GM10266 (cell line): ENCODE results near the gene GBGT1.
"Not testable (repeated sequence)": the region's sequence is repeated elsewhere in the genome, so short reads cannot be mapped to it uniquely, and the experiment has no call there.

Experiments
- DNase-seq: peaks from one replicate; pipeline ENCODE4 v3.0.0; 2012; ENCODE audit errors: extremely low spot score
- TF ChIP-seq, protein P1 (sequence below): IDR thresholded peaks from 2 replicates; pipeline ENCODE4 v1.5.1; 2012; ENCODE audit warnings: mild to moderate bottlenecking, low read depth; ENCODE audit not compliant: control insufficient read depth, insufficient read depth; ENCODE audit errors: missing control alignments

GBGT1 gene

DNA sequence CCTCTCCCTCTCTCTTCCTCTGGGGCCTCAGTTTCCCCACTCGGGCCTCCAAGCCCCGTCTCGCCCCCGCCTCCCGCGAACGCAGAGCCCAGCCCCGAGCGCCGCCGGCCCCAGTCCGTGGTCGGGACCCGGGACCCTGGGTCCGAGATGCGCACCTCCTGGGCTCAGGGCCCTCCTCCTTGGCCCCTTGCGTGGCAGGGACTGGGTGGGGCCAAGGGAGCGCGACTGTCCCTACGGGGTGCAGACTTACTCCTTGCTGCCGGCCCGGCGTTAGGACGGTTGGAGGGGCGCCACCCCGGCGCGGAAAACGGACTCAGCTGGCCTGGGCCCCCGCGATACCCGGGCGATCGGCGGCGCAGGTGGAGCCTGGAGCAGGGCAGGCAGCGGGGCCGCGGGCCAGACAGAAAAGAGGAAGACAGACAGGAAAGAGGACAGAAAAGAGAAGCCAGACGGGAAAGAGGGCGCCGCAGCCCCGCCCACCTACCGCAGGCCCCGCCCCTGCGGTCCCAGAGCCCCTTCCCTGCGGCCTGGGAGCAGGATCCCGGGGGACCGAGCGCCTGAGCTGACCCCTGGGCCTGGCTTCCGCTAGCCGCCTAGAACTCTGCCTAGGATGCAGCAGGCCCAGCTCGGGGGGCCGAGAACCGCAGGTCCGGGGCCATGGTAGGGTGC, at the start of gene GBGT1:
Gene GBGT1 (minus strand): TSS at position 411 of the 669 bp plus-strand sequence. CDS start 1,502 bp downstream, outside the sequence.
- peak; percentile 64 for DNase-seq
- TF ChIP-seq, protein P1, sequence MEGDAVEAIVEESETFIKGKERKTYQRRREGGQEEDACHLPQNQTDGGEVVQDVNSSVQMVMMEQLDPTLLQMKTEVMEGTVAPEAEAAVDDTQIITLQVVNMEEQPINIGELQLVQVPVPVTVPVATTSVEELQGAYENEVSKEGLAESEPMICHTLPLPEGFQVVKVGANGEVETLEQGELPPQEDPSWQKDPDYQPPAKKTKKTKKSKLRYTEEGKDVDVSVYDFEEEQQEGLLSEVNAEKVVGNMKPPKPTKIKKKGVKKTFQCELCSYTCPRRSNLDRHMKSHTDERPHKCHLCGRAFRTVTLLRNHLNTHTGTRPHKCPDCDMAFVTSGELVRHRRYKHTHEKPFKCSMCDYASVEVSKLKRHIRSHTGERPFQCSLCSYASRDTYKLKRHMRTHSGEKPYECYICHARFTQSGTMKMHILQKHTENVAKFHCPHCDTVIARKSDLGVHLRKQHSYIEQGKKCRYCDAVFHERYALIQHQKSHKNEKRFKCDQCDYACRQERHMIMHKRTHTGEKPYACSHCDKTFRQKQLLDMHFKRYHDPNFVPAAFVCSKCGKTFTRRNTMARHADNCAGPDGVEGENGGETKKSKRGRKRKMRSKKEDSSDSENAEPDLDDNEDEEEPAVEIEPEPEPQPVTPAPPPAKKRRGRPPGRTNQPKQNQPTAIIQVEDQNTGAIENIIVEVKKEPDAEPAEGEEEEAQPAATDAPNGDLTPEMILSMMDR: no peak

- TF ChIP-seq, protein P1: no peak
- DNase-seq: no peak
Observed at GRCh38 chr9:133210609-133211008, 46.9 kb upstream of the GBGT1 start.

DNA sequence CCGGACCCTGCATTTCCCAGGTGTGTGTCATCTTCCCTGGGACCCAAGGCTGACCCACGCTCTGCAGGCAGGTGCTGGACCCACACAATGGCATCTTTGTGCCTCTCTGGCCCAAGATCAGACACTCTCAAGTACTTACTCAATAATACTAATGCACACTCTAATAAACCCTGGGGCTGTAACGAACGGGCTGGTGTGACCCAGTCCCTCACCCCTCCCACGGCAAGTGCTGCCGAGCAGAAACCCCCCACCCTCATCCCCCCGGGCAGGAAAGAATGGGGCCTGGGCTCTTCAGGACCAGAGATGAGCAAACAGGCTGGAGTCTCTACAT, 46.5 kb upstream of the GBGT1 start:
- no peak for DNase-seq
- TF ChIP-seq, protein P1: no peak

- DNase-seq: not testable (repeated sequence)
Observed at GRCh38 chr9:133209327-133210201, 45.9 kb upstream of the GBGT1 start.

DNA sequence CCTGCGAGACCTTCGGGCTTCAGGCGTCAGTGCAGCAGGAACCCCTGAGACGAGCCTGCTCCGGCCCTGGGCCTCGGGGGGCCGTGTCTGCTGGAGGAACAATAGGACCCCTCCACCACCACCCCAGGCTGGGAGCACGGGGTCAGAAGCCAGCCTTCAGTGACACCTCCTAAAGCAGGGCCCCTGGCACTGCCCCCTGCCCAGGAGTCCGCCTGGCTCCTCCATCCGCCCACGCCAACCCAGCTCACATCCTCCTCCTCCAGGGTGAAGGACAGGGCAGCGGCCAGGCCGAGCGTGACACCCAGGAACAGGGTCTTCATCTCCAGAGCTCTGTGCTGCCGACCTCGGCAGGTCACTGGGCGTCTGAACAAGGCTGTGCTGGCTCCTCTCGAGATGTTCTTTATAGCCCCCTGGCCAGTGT, 45.2 kb upstream of the GBGT1 start, which contains the start of gene OBP2B:
Gene OBP2B (minus strand): TSS at position 371 of the 421 bp plus-strand sequence. CDS start 51 bp downstream, at position 320.
- DNase-seq: not testable (repeated sequence)

GRCh38 chr9:133208171-133208879, 44.6 kb upstream of the GBGT1 start:
- not testable (repeated sequence) for DNase-seq

GRCh38 chr9:133207540-133208170, 43.9 kb upstream of the GBGT1 start:
- TF ChIP-seq, protein P1: no peak
- no peak for DNase-seq

GRCh38 chr9:133207021-133207531, 43.4 kb upstream of the GBGT1 start:
- DNase-seq: no peak
- TF ChIP-seq, protein P1: no peak
